ENCODE data around the gene TH. TPM values are rescaled to one million over a fixed set of nuclear protein-coding genes. Genes with fewer than 3 reads are reported as not detected.

The TH gene
- total RNA-seq, 1 donor from 2014 or later = 0.23 TPM

DNA sequence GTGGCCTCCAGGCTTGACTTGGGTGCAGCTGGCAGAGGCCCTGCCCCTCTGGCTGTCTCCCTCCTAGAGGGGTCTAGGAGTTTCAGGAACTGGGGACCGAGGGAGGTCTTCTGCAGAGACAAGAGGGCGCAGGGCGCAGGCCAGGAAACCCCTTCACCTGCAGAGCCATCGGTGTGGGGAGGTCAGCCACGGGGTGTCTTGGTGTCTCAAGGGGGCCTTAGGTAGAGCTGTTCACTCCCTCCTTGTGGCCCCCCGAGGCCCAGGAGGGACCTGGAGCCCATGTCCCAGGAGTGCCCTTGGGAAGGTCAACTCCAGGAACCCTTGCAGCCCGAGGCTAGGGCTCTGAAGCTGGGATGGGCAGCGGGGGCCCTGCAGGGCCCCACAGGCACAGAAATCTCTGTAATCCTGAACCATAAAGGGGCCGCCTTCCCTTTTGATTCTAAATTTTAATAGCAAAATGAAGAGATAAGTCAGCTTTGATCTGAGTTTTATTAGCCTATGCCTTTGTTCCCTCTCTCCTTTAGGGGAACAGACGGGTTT is 31.4 kb upstream of the TH start:
- H3K4me3 ChIP-seq (ENCODE audit: low read depth, low read length) = no peak overlapping the region
- DNase-seq (ENCODE audit: low read depth) = no peak
- TF ChIP-seq, protein P1, sequence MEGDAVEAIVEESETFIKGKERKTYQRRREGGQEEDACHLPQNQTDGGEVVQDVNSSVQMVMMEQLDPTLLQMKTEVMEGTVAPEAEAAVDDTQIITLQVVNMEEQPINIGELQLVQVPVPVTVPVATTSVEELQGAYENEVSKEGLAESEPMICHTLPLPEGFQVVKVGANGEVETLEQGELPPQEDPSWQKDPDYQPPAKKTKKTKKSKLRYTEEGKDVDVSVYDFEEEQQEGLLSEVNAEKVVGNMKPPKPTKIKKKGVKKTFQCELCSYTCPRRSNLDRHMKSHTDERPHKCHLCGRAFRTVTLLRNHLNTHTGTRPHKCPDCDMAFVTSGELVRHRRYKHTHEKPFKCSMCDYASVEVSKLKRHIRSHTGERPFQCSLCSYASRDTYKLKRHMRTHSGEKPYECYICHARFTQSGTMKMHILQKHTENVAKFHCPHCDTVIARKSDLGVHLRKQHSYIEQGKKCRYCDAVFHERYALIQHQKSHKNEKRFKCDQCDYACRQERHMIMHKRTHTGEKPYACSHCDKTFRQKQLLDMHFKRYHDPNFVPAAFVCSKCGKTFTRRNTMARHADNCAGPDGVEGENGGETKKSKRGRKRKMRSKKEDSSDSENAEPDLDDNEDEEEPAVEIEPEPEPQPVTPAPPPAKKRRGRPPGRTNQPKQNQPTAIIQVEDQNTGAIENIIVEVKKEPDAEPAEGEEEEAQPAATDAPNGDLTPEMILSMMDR (conservative IDR thresholded peaks at IDR 0.05; ENCODE audit: low read depth, low read length) = no peak

DNA sequence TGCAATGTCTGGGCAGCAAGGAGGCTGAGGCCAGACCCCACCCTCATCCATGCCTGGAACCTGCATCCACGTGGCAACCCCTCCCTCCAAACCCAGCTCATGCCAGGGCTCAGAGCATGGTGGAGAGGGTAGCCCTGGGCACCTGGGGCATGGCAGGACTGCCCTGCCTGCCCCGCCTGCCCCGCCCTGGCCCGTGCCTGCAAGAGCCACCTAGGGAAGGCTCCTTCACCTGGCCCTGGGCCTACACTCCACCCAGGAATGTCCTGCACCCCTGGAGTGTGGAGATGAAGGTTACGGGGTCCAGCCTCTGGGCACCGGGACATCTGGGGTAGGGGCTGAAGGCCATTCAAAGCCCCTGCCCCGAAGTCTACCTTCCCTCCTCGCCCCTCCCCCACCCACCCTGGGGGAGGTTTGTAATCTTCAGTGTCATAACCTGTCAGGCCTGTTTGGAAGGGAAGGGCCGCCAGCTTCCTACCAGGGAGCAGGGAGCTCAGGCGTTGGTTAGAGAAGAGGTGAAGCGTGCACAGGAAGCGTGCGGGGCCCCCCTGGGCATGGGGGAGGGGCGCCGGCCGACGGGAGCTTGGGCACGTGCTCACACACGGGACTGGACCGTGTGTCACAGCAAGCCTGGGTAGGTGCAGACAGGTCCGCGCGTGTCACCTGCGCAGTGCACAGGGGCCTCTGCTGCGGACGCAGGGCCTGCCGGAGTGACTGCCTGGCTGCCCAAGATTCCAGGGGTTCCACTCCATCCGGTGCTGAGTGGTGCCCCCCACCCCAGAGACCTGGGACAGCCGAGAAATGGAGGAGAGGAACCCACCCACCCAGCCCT is 30.7 kb upstream of the TH start:
- H3K4me3 ChIP-seq (ENCODE audit: low read depth, low read length) = no peak overlapping the region
- no peak for DNase-seq (ENCODE audit: low read depth)
- TF ChIP-seq, protein P1 (conservative IDR thresholded peaks at IDR 0.05; ENCODE audit: low read depth, low read length) = no peak

DNA sequence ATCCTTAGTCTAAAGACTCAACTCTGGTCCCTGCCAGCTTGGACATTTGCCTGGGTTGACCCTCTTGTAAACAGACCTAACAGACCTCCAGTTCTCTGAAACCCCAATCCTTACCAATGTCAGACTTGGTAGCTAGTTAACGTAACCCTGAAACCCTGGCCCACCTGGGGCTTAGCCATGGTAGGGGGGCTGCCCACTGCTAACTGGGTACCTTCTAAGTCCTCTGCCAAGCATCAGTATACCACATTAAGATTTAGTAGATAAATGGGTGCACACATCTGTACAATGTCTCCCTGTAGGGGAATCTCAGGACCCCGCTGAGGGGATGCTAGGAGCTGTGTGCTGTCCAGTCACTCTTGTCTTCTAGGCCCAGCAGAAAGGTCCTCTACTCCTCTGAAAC is 29.9 kb upstream of the TH start:
- H3K4me3 ChIP-seq (ENCODE audit: low read depth, low read length) = no peak overlapping the region
- TF ChIP-seq, protein P1 (conservative IDR thresholded peaks at IDR 0.05; ENCODE audit: low read depth, low read length) = no peak
- no peak for DNase-seq (ENCODE audit: low read depth)

DNA sequence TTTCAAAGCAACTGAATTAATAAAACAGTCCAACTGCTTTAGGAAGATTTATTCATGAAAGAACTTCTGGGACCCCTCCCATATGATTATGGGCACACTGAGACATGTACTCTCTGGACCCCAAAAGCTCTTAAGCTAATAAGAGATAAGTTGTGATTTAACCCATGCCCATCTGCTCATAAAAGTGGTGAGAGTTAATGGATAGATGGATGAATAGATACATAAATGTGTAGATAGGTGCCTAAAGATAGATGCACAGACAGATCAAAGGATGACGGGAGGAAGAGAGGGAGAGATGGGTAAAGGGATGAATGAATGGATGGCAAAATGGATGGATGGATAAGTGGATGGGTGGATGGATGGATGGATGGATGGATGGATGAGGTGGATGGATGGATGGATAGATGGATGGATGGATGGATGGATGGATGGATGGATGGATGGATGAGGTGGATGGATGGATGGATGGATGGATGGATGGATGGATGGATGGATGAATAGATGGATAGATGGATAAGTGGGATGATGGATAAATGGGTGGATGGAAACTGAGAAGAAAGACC is 29.4 kb upstream of the TH start:
- TF ChIP-seq, protein P1 (conservative IDR thresholded peaks at IDR 0.05; ENCODE audit: low read depth, low read length) = no peak
- DNase-seq (ENCODE audit: low read depth) = no peak
- no peak overlapping the region for H3K4me3 ChIP-seq (ENCODE audit: low read depth, low read length)

GRCh38 chr11:2200536-2200935 is 28.9 kb upstream of the TH start:
- no peak overlapping the region for H3K4me3 ChIP-seq (ENCODE audit: low read depth, low read length)
- TF ChIP-seq, protein P1 (conservative IDR thresholded peaks at IDR 0.05; ENCODE audit: low read depth, low read length) = no peak
- DNase-seq (ENCODE audit: low read depth) = no peak

GRCh38 chr11:2199466-2200341 is 28.1 kb upstream of the TH start:
- no peak for DNase-seq (ENCODE audit: low read depth)
- H3K4me3 ChIP-seq (ENCODE audit: low read depth, low read length) = no peak overlapping the region
- TF ChIP-seq, protein P1 (conservative IDR thresholded peaks at IDR 0.05; ENCODE audit: low read depth, low read length) = no peak
